Hematopoietic multipotent progenitor cell treated with erythropoietin and hydrocortisone succinate and interleukin-3 and kit ligand, for 4 days (in vitro differentiated cells): Measurements from ENCODE around the gene RAB10.
"Not testable (repeated sequence)": the region's sequence is repeated elsewhere in the genome, so short reads cannot be mapped to it uniquely, and the experiment has no call there.

ENCODE experiments used
- DNase-seq: peaks from one replicate; pipeline ENCODE4 v3.0.0-alpha.2; 2015

The RAB10 gene

DNA sequence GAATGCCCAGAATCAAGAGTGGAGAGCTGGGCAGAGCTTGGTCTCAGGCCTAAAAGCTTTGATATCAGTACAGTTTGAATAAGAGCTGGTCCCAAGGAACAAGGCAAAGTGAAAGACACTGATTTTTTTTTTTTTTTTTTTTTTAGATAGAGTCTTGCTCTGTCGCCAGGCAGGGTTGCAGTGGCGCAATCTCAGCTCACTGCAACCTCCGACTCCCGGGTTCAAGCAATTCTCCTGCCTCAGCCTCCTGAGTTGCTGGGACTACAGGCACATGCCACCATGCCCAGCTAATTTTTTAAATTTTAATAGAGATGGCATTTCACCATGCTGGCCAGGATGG is 17.2 kb upstream of the RAB10 start:
- not testable (repeated sequence) for DNase-seq

DNA sequence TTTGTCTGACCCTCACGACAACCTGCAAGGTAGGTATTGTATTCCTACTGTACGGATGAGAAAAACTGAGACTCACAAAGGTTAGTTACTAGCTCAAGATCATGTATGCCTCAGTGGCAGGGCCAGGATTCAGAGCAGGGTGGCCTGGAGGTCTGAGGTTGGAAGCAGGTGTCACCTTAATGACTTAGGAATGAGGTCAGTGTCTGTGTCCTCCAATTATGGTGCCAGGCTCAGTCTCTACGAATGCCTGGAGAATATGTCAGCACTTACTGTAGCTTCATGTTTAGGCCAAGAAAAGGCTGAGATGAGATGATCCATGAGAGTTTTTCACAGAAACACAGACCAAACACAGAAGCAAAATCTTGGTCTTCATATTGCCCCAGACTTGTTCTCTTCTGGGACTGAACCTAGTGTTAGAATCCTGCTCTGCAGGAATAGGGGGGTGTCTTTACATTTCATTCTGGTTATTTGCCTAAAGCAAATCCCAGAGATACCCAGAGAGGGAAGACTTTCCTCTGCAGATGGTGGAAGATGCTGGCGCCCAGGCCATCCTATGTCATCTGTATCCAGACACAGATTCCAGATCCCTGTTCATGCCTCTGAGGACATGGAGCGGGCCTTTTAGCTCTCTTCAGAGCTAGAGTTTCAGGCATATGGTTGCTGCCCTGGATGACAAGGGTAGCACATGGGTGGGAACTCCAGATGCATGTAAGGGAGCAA is 16.3 kb upstream of the RAB10 start:
- no peak for DNase-seq

DNA sequence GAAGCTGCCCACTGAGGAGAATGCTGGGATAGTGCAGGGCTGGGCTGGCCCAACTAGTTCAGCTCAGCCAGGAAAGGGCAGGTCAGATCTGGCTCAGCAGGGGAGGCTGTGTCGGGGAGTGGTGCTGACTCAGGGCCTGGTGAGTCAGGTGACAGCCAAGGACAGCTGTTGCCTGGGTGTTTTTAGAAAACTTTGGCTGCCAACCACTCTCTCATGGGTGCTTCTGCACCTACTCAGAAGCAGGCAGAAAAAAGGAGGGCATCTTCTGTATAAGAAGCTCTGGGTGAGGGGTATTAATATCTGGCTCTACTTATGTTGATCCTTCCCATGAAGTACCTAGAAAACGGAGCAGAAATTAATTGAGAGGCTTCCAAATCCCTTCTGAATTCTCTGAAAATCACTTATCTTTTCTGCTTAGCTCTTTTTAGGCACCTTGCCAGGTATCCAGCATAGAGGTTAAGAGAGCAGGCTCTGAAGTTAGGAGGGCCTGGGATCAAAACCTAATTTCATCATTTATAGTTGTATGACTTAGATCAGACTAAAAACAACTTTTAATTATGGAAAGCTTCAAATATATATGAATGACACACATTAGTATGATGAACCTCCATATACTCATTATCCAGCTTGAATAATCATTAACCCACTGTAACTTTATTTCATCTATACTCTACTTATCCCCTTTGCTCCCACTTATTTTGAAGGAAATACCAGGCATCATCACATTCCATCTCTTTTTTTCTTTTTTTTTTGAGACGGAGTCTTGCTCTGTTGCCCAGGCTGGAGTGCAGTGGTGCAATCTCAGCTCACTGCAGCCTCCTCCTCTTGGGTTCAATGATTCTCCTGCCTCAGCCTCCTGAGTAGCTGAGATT is 15.5 kb upstream of the RAB10 start:
- DNase-seq: peak; percentile 72

DNA sequence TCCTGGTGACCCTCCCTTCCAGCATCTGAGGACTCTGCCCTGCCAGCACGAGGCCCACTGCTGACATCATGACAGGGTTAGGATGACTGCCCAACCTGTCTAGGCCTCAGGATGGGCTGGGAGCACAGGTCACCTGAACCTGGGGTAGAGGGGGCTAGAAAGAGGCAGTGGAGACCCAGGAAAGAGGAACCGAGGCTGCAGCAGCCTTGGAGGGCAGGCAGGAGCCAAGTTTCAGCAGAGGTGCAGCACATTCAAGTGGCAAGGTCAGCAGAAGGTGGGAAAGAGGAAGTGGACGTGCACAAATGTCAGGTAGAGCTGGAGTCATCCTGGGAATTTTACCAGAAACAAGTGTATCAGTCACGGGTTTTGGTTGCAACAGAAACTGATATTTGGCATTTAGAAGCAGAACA is 13.6 kb upstream of the RAB10 start:
- DNase-seq: no peak

DNA sequence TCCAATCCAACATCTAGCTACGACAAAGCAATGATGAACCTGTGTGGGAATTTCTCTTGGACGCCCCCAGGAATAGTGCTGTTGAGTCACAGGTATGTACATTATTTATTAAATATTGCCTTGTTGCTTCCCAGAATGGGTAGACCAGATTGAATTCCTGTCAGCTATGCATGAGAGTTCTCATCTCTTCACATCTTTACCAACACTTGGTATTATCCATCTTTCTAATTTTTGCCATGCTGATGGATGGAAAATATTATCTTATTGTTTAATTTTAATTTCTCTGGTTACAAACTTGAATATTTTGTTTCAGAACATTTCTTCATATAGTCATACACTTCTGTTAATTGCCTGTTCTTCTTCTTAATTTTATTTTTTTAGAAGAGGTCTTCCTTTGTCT is 9.6 kb upstream of the RAB10 start:
- DNase-seq: no peak

DNA sequence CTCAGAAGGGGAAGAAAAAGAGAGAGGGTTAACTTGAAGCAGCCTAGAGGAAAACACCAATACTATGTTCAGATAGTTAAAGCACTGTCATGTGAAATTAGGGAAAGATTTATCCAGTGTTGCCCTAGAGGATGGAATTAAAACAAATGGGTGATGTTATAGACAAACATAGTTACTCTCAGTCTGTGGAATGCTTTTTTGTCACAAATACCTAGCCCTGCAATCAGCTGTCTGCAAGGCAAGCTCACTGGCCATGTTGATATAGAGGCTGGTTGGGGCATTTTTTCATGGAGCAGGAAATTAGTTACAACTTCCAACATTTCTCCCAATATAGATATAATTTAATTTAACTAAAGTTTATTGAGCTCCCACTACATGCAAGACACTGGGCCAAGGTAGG is 8.4 kb upstream of the RAB10 start:
- no peak for DNase-seq

DNA sequence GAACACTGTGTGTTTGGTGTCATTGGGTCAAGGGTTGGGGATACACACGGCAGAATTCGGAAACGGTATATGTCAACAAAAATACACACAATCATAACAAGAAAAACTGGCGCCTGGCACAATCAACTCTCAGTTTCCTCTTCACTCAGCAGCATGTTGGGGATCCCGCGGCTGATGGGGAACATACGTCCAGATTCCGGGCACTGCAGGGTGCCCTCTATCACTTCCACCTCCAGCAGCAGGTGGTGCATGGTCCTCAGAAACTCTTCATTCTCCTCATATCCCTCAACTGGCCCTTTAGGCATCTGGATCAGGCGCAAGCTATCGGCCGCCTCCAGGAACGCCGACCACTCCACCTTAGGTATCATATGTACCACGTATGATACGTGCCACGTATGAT is 5.8 kb upstream of the RAB10 start:
- not testable (repeated sequence) for DNase-seq

DNA sequence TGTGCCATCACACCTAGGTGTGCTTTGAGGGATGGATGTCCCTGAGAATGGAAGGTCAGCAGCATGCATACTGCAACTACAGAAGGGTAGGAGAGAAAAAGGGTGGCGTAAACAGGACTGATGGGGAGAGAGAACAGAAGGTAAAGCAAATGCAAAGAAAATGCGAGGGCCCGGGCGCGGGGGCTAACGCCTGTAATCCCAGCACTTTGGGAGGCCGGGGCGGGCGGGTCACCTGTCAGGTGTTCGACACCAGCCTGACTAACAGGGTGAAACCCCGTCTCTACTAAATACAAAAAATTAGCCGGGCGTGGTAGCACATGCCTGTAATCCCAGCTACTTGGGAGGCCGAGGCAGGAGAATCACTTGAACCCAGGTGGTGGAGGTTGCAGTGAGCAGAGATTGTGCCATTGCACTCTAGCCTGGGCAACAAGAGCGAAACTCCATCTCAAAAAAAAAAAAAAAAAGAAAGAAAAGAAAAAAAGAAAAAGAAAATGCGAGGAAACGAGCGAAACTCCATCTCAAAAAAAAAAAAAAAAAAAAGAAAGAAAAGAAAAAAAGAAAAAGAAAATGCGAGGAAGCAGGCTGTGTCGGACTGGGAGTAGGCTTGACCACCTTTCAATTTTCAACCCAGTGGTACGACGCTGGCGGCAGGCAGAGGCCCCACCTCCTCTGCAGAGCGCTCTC is 1.2 kb upstream of the RAB10 start:
- peak; percentile 77 for DNase-seq

DNA sequence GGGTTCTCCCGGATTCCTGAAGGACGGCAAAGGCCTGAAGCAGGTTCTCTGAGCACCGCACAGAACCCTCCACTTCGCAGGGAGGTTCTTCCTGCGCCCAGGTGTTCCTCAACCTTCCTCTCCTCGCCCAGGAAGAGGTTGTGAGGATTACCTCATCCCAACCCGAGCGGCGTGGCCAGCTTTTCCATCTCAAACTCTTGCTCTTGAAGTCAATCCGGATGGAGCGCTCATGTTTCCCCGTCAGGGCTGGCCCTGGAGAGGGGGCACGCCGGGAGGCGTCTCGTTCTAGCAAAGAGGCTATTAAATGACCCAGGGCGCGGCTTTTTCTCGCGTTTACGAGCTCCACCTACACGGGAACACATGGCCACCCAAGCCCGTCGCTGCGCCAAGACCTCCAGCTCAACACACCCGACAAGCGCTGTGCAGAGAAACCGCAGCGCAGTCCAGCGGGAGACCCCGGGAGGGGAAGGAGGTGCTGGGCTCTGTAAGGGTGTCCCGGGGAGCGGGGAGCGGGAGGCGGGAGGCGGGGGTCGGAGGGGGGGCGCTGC is 540 bp upstream of the RAB10 start:
- DNase-seq: peak; percentile 90

DNA sequence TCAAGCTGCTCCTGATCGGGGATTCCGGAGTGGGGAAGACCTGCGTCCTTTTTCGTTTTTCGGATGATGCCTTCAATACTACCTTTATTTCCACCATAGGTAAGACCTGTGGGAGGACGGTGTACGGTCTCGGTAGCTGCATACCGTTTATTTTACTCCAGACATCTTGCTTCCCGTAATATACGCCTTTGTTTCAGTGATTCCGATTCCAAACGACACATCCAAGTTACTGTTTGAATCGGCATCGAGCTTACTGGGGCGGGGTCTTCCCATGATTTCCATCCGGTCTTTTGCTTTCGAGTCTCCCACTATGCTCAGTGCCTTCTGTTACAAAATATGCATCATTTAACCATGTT is 731 bp downstream of the RAB10 start:
- peak; percentile 22 for DNase-seq

DNA sequence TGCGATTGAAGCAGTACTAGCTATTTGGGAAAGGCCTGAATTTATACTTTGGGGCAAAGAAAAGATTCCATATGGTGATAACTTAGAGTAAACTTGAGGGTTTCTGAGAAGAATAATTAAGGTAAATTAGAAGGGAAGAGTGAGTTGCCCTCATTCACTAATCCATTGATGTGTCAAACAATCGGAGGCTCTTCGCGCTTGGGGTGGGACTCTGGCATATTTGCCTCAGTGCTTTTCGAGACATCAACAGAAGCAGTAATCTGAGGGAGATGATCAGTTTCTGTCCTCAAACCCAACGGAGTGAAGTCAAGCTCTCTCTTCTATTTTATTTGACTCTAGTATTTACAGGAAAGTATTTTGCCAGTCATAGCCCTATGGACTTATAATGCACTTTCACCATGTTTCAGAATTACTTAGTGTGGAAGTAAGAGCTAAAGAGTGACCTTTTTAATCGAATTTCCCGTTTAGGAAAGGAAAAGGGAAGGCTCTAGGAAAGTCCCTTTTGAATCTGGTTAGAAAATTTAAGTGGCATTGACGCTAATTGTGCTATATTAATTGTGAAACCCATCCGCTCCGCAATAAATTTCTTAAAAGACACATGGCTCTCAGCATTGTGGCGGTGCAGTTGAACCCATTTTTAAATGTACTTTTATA is 1.3 kb downstream of the RAB10 start:
- DNase-seq: peak; percentile 47

DNA sequence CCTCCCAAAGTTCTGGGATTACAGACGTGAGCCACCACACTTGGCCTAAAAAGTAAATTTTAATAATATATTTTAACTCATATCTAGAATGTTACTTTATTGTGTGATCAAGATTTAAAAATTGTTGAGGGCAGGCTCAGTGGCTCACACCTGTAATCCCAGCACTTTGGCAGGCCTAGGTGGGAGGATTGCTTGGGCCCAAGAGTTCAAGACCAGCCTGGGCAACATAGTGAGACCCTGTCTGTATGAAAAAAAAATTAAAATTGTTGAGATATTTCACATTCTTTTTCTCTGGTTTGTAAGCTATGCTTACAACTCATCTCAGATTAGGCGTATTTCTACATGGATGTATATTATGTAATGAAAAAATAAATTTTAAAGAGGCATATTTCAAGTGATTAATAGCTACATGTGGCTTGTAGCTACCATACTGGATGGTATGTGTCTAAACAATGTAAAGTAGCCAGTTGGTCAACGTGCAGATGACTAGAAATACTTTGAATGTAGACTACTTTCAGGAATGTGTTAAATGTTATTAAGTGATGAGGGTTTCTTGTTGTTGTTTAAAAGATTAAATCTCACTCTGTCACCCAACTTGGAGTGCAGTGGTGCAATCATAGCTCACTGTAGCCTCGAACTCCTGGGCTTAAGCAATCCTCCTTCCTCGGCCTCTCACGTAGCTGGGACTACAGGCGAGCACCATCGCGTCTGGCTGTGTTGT is 5.9 kb downstream of the RAB10 start:
- DNase-seq: no peak

DNA sequence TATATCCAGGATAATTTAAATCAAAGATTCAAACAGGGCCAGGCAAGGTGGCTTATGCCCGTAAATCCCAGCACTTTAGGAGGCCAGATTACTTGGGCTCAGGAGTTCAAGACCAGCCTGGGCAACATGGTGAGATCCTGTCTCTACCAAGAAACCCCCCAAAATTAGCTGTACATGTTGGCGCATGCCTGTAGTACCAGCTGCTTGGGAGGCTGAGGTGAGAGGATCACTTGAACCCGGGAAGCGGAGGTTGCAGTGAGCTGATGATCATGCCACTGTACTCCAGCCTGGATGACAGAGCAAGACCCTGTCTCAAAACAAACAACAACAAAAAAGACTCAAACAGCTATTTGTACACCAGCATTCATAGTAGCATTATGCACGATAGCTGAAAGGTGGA is 9.2 kb downstream of the RAB10 start:
- DNase-seq: no peak

DNA sequence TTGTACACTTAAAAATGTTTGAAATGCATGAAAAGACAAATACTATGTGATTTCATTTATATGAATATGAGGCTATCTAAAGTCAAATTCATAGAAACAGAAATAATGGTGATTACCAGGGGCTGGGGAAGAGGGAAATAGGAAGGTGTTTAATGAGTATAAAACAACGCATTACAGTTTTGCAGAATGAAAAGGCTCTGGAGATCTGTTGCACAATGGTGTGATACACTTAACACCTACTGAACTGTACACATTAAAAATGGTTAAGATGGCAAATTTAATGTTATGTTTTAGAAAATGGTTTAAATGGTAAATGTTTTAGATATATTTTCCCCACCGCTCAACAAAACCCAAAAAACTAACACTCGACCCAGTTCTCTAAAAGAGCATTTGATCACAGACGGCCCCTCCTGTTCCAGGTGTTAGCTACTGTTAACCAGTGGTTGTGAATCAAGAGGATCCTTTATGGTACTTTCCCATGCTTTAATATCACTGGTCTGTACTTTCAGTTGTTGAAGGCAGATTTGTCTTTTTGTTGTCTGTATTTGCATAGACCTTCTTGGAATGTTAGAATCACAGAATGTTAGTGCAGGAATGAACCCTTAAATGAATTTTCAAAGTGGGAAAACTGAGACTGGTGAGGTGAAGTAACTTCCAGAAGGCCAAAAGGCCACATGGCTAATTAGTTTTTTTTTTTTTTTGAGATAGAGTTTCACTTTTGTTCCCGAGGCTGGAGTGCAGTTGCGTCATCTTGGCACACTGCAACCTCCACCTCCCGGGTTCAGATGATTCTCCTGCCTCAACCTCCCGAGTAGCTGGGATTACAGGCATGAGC is 10.2 kb downstream of the RAB10 start:
- peak; percentile 29 for DNase-seq

DNA sequence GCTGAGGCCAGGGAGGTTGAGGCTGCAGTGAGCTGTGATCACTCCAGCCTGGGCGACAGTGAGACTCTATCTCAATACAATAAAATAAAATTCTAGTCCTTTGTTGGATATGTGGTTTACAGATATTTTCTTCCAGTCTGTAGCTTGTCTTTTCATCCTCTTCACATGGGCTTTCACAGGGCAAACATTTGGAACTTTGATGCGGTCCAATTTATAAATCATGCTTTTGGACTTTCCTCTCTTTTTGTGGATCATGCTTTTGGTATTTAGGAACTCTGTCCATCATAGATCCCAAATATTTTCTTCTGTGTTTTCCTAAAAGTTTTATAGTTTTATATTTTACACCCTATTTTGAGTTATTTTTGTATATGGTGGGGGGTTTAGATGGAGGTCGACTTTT is 14.9 kb downstream of the RAB10 start:
- no peak for DNase-seq

DNA sequence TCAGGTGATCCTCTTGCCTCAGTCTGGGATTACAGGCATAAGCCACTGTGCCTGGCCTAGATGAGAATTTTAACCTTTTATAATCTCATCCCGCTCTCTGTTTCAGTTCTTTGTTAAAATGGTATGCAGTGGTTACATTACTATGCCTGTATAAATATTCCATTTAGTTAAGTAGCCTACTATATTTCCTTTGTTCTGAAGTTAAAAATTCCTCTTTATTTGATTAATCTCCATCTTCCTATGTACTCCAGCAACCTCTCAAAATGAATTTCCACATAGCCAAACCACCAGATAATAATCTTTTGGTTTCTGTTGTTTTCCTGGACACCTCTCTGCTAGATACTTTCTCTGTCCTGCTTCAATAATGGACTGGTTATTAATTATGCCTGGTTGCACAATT is 15.8 kb downstream of the RAB10 start:
- no peak for DNase-seq

DNA sequence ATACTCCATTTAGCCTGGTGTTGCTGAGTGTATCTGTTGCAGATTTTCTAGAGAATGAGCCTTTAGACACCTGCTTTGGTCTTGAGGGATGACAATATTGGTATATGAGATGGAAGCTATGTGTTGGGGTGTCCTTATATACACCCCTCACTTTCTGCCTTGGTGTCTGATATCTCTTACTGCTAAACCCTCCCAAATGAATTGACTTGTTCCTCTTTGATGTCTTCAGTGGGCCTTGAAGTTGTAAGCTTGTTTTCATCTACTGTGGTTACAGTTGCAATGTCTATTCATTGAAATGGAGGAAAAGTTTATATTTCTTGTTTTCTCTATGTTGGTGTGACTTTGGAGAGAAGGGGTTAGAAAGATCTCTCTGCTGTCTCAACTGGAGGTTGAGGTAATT is 18.9 kb downstream of the RAB10 start:
- peak; percentile 31 for DNase-seq

DNA sequence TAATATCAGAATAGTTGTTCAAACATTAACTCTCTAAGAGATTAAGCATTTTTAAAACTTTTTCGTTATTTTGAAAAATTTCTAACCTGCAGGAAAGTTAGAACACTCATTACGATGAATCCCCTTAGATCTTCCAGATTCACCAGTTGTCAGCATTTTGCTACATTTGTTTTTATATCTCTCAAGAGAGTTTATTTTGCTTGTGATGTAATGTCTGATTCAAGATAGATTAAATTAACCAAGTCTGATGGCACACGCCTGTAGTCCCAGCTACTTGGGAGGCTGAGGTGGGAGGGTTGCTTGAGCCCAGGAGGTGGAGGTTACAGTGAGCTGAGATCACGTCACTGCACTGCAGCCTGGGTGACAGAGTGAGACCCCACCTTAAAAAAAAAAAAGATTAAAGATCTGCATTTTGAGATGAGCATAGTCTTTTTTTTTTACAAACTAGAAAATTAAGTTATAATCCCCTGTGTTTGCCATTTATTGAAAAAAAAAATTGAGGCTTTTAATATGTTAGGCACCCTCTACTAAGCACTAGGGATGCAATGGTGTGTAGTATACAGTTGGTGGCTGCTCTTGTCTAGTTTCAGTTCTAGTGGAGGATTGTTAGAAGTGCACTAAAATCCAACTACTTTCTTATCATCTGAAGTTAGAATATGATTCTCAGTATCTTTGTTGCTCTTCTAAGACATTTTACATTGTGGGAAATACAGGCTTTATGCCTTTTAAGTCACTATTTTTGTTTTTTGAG is 20.9 kb downstream of the RAB10 start:
- peak; percentile 41 for DNase-seq

DNA sequence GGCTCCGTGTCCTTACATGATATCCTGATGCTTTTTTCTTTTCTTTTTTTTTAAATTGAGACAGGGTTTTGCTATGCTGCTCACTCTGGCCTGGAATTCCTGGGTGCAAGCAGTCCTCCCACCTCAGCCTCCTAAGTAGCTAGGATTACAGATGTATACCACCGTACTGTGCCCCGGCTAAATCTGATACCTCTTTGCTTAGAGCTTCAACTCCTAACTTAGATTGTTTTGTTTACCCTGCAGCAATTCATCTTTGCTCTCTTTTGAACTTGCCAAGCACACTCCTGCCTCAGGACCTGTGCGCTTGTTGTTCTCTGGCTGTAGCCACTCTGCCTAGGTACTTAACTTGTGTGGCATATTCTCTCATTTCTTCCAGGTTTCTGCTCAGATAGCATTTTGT is 24.5 kb downstream of the RAB10 start:
- no peak for DNase-seq

DNA sequence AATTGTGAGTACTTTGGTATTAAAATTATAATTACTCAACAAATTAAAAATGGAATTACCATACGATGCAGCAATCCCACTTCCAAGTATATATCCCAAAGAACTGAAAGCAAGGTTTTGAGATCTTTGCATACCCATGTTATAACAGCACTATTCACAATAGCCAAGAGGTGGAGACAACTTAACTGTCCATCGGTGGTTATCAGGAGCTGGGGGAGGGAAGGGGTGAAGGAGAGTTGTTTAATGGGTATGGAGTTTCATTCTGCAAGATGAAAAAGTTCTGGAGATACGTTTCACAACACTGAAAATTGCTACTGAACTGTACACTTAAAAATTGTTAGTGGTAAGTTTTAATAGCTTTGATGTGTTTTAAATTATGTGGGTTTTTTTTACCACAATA is 25.7 kb downstream of the RAB10 start:
- peak; percentile 75 for DNase-seq

DNA sequence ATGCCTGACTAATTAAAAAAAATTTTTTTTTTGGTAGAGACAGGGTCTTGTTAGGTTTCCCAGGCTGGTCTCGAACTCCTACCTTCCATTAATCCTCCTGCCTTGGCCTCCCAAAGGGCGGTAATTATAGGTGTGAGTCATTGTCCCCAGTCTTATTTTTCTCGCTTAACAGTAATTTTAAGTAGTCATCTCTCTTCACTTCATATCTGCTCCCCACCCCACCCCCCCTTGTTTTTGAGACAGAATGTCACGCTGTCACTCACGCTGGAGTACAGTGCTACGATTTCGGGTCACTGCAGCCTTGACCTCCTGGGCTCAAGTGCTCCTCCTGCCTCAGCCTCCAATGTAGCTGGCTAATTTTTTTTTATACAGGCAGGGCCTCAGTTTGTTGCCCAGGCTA is 27.7 kb downstream of the RAB10 start:
- no peak for DNase-seq
